GM18861 (cell line): ENCODE data around the gene PRM1.
A peak's percentile ranks its signal among the peaks of the same experiment; 100 is the strongest.

Experiments used
- ATAC-seq: cut with Tn5 transposase; IDR thresholded peaks from one replicate; pipeline ENCODE4 v1.9.1; 2021; ENCODE audit not compliant: unreplicated experiment

PRM1 gene

DNA sequence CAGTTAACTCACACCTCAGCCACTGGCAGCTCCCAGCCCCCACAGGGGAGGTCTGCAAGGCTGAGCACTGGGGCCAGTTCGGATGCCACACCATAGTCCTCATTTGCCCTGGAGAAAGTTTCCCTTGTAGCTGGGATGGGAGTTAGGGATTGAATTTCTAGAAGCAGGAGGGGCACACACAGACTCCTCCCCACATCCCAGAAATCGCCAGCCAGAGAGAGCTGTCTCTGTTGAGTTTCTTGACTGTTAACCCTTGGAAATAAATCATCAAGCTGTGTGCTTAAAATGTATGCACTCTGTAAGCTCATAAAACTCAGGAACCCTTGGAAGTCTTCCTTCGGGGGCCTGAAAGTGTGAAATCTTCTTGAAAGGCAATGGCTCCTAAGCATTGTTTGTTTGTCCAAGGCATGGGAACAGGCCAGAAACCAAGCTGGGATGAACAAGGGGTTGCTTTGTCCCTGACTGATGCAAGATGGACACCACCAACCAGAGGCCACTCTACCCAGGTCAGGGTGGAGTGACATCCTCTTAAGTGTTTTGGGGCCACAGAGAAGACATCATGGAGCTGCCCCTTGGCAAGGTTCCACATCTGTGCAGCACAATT is 7.3 kb downstream of the PRM1 start:
- no peak for ATAC-seq

DNA sequence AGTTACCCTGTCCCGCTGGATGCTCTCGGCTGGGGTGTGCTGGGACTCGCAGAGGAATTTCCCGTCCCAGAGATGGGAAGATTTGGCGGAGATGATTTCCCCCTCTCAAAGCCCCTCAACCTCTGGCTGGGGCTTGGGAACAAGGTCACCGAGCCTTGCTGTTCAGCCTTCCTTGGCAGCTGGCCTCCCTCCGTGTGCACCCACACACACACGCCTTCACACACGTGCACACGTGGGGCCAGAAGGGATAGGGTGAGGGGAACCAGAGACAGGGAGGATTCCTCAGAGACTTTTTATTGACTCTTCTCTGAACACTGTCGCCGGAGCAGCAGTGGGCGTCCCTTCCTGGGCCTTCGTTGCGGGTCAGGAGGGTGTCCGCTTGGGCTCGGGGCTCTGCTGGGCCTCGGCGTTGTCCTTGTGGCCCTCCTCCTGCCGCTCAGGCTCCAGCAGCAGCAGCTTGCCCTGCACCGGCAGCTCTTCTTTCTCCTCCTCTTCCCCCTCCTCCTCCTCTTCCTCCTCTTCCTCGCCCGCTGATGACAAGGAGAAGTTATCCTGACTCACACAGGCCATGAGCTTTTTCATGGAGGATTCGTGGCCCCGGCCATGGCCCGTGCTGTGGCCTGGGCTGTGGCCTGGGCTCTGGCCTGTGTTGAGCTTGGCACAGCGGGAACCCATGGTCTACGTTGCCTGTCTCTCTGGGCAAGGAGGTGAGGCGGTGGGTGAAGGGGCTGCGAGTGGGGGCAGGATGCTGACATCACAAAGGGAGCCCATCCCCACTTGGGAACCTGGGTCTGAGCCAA is 8.0 kb downstream of the PRM1 start, which contains the start of gene PRM3:
PRM3 (minus strand) TSS at position 709 of the 800 bp plus-strand sequence; CDS start at position 675, 34 bp downstream.
- no peak for ATAC-seq

DNA sequence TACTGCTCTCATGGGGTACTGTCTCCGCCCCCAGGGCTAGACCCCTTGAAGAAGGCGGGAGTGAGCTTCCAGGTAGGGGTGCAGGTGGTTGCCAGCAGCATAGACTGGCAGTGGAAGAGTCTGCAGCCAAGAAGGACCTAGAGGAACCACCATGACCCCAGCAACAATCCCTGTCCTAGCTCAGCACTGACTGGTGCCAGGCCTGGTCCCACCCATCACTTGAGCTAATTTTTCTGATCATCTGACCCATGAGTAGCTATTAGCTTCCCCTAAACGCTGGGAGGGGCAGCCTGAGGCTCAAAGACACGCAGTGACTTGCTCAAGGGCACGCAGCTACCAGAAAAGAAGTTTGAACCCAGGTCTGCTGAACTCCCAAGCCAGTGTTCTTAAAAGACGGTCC is 8.6 kb downstream of the PRM1 start:
- no peak for ATAC-seq

DNA sequence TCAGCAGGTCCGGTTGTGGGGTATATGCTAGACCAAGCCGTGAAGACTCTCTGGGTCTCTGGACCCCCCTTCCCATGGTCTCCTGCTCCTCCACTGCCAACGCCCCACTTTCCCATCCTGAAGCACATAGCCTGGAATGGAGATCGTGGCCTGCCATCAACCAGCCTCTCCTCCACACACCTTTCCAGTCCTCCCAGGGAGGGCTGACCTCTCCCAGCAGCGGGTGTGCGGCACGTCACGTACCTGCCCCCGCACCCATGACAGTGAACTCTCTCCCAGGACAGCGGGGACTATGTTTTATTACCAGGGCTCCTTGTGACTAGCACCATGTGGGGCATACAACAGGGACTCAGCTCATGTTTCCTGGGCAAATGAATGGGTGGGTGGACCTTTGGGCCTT is 9.5 kb downstream of the PRM1 start:
- ATAC-seq, result no peak

DNA sequence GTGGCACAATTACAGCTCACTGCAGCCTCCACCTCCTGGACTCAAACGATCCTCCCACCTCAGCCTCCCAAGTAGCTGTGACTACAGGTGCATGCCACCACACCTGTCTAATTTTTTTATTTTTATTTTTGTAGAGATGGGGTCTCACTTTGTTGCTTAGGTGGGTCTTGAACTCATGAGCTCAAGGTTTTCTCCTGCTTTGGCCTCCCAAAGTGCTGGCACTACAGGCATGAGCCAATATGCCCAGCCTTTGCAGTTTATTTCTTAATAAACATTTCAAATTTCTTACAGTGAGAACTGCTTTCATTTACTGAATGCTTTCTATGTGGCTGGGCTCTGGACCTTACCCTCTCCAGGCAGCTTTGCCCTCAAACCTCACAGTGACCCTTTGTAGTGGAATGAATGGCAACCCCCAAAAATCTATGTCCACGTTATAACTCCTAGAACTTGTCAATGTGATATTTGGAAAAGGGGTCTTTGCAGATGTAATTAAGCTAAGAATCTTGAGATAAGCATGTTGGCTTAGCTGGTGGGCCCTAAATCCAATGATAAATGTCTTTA is 10.4 kb downstream of the PRM1 start:
- ATAC-seq, result no peak

DNA sequence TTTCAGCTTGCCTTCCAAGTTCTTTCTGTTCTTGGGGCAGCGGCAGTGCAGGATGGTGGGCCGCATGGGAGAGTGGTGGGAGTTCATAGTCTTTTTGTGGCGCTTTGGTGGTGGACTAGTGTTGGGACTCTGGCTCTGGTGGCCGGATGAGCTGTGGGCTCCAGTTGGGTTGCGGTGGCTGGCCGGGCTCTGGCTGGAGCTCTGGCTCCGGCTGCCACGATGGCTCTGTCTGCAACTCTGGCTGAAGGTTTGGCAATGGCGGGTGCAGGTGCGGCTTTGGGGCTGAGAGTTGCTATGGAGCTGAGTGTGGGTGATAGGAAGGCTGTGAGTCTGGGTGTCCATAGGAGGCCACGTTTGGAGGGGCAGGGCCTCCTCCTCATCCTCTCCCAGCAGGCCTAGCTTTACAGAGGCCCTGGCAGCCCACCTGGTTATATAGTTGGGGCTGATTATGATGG is 12.2 kb downstream of the PRM1 start, which contains the start of gene TNP2:
TNP2 (minus strand) TSS at position 405 of the 455 bp plus-strand sequence; CDS start at position 342, 63 bp downstream.
- no peak for ATAC-seq

DNA sequence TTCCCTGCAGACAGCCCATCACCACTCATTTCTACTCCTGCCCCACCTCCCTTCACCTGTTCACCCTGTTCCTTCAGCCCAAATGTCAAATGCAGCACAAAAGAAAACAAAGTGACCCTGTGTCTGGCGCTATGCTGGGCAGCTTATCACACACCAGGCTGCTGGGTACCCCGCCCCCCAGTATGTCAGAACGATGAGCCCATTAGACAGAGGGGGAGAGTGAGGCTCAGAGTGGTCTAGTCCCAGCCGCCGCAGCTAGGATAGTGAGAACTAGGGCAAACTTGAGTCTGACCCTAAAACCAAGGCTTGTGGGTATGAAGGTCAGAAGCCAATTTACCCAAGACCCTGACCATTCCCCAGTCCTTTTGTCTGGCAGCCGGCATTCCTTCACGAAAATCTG is 16.0 kb downstream of the PRM1 start:
- ATAC-seq, result no peak

DNA sequence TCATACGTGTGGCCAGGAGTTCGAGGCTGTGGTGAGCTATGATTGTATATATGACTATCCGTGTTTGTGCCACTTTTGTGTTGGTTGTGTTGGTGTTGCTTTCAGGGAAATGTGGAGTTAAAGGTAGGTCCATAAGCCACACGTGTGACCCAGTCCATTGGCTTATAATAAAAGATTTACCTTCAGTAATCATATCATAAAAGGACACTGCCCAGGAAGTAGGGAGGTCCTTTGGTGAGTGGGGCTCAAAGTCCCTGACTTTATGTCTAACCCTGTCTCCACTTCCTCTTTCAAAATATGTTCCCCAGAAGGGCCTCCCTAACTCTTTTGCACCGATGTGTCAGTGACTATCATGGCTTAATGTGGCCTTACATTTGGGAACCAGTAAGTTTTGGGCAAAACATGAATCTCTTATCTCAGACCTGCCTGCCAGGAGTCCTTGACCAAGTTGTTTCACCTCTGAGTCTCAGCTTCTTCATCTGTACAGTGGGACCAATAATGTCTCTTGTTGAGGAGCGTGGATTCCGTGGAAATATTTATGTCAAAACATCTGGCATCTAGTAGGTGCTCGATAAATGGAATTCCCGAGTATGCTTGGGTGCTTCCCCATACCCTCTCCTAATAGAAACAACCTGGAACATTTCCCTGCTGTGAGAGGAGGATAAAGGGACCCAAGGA is 16.8 kb downstream of the PRM1 start:
- ATAC-seq, result no peak

- no peak for ATAC-seq
Measured at GRCh38 chr16:11263737-11264136, 17.4 kb downstream of the PRM1 start.

DNA sequence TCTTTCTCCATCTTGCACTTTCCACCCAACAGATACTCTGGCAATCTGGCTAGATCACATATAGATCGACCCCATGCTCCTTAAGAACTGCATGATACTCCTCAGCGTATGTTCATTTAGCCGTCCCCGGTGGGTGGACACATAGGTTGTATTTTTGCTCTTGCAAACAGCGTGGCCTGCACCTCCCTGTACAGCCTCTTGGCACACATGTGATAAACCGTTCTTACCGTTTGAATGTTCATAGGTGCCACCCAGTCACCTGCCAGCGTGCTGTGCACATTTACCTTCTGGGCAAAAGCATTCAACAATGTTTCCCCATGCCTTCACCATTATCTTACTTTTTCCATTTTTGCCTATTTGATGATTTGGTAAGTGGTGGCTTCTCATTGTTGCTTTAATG is 18.2 kb downstream of the PRM1 start:
- no peak for ATAC-seq

DNA sequence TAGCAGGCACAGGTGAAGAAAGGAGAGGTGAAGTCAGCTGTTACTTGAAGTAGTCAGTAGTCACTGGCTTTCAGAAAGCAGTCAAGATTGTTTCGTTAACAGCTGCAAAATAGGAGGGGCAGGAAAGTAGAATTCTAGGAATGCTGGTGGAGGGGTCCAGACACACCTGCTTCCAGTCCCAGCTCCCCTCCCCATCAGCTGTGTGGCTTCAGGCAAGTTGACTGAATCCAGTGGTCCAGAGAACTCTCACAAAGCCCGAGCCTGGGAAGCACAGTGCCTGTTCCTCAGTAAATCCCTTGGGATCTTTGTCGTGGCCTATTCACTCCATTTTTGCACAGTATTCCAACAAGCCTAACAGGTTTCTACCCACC is 20.5 kb downstream of the PRM1 start:
- ATAC-seq, result no peak

- ATAC-seq, result no peak
Measured at GRCh38 chr16:11259655-11260595, 21.2 kb downstream of the PRM1 start.

DNA sequence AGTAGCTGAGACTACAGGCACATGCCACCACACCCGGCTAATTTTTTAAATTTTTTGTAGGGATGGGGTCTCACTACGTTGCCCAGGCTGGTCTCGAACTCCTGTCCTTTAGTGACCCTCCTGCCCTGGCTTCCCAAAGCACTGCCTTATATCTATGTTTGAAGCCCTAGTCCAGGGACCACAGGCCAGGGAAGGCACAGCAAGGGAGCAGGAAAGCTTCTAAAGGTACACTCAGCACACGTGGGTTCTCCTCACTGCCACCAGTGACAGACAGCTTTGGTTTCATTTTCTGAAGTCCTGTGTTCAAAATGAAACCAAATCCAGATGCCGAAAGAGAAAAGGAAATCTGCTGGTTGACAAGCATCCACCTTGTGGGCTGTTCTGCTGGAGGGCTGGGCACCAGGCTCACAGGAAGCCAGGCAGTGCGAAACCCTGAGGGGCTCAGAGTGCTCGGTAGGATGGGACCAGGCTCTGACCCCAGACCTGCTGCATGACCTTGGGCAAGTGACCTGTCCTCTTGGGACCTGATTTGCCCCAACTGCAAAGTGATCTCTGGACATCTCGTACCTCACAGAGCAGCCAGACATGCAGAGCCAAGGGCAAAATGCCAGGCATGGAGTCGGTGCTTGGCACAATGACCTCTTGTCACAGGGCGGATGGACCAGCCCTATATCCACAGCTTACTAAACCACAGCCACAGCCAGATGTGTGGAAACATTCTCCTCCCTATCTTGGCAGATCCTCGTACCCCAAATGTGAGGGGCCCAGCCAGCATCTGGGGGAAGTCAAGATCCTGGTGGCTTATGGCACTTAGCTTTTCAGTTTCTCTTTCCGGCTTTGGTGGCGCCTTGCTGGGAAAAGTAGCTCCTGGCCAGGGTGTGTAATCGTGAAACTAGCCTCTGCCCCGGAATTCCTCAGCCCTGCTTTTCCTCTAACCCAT is 22.3 kb downstream of the PRM1 start:
- ATAC-seq, result no peak

DNA sequence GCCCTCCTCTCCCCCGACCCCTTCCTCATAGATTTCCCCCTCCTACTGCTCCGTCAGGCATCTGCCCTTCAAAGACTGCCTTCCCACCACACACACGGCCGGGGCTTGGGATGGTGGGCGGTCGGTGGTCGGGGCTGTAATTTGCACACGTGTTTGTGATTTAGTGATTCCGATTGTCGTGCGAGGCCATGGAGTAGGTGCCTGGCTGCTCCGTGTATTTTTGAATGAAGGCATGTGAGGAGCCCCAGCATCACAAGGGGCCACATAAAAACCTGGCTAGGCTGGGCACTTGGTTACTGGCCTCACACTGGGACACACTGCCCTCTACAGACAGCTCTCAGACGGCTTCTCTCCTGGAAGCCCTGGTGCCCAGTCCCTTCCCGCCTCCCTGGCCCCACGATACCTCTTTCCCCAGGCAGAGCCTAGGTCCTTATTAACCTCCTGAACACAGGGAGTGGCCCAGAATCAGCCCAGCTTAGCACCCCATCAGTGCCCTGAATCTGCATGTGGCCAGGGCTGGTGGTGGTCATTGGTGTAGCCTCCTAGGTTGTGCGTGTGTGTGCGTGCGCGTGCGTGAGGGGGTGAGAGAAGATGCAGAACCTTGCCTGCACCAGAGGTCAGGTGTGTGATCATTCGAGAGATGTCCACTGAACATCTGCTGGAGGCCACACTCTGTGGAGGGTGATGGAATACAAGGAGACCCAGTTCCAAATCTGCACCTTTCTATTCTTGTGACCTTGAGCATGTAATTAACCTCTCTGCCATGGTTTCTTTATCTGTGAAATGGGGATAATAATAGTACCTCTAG is 23.8 kb downstream of the PRM1 start:
- no peak for ATAC-seq

GRCh38 chr16:11256661-11257130 is 24.4 kb downstream of the PRM1 start:
- ATAC-seq, result no peak

- peak; percentile 37 for ATAC-seq
Measured at GRCh38 chr16:11255737-11256660, 25.1 kb downstream of the PRM1 start, which contains the start of gene SOCS1. SOCS1 (minus strand) TSS chr16:11256204; CDS start chr16:11255478, 726 bp downstream.
